GM13976 (cell line): ENCODE results near the gene PACSIN3.

Source experiments
- DNase-seq: peaks from one replicate; pipeline ENCODE4 v3.0.0; 2012; ENCODE audit warnings: low spot score
- in situ Hi-C: fragments of 300-500 bp; cut with MboI; formaldehyde crosslinking; loops from one replicate; pipeline ENCODE4 v1.12.0; 2022; ENCODE audit warnings: low sequenced_read_pairs, mixed read lengths, inconsistent platforms; ENCODE audit not compliant: unreplicated experiment
- TF ChIP-seq, protein P1 (sequence below): IDR thresholded peaks from 2 replicates; pipeline ENCODE4 v1.5.1; 2012; ENCODE audit warnings: borderline replicate concordance, mild to moderate bottlenecking; ENCODE audit not compliant: insufficient read depth; ENCODE audit errors: extremely low read depth, missing control alignments, control extremely low read depth

The PACSIN3 gene

DNA sequence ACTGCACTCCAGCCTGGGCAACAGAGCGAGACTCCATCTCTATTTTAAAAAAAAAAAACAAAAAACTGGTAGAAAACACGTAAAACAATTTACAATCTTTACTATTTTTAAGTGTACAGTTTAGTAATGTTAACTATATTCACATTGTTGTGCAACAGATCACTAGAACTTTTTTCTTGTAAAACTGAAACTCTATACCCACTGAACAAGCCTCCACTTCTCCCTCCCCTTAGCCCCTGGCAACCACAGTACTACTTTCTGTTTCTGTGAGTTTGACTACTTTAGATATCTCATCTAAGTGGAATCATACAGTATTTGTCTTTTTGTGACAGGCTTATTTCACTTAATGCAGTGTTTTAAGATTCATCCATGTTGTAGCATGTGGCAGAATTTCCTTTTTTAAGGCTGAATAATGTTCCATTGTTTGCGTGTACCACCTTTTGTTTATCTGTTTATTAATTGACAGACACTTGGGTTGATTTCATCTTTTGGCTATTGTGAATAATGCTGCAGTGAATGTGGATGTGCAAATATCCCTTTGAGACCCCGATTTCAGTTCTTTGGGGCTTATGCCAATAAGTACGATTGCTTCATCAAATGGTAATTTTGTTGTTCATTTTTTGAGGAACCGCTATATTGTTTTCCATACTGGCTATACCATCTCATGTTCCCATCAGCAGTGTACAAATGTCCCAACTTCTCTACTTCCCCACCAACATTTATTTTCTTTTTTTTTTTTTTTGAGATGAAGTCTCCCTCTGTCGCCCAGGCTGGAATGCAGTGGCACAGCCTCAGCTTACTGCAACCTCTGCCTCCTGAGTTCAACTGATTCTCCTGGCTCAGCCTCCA is 39.5 kb upstream of the PACSIN3 start:
- in situ Hi-C loops: no loop called here
- DNase-seq: no peak
- TF ChIP-seq, protein P1, sequence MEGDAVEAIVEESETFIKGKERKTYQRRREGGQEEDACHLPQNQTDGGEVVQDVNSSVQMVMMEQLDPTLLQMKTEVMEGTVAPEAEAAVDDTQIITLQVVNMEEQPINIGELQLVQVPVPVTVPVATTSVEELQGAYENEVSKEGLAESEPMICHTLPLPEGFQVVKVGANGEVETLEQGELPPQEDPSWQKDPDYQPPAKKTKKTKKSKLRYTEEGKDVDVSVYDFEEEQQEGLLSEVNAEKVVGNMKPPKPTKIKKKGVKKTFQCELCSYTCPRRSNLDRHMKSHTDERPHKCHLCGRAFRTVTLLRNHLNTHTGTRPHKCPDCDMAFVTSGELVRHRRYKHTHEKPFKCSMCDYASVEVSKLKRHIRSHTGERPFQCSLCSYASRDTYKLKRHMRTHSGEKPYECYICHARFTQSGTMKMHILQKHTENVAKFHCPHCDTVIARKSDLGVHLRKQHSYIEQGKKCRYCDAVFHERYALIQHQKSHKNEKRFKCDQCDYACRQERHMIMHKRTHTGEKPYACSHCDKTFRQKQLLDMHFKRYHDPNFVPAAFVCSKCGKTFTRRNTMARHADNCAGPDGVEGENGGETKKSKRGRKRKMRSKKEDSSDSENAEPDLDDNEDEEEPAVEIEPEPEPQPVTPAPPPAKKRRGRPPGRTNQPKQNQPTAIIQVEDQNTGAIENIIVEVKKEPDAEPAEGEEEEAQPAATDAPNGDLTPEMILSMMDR: no peak

DNA sequence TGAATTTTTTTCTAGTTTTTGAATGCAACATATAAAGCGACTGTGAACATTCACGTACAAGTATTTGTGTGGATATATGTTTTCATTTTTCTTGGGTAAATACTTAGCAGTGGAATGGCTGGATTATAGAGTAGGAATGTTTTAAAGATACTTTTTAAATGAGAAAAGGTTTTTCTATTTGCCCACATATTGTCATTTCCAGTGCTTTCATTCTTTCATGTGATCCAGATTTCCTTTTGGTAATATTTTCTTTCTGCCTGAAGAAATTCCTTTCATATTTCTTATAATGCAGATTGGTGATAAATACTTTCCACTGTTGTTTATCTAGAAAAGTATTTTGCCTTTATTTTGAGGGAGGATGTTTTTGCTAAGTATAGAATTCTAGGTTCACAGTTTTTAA is 36.5 kb upstream of the PACSIN3 start:
- in situ Hi-C loops: no loop called here
- TF ChIP-seq, protein P1: no peak
- no peak for DNase-seq

DNA sequence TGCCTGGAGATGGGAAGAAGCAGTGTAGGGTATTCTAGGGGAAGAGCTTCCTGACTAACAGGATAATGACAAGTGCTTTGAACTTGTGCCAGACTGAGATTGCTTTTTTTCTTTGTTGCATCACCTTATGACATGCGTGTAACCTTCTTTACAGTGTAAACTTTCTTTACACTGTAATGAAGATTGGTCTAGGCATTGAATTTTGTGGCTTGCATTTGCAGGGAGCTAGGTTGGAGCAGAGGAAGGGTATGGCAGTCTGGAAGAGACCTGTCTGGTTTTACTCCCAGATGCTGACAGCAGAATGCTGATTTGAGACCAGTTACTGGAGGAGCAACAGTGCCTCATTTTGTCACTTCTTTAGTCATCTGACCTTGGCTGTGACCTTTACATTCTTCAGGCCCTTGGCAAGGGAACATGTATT is 34.2 kb upstream of the PACSIN3 start:
- in situ Hi-C loops: no loop called here
- TF ChIP-seq, protein P1: no peak
- no peak for DNase-seq

DNA sequence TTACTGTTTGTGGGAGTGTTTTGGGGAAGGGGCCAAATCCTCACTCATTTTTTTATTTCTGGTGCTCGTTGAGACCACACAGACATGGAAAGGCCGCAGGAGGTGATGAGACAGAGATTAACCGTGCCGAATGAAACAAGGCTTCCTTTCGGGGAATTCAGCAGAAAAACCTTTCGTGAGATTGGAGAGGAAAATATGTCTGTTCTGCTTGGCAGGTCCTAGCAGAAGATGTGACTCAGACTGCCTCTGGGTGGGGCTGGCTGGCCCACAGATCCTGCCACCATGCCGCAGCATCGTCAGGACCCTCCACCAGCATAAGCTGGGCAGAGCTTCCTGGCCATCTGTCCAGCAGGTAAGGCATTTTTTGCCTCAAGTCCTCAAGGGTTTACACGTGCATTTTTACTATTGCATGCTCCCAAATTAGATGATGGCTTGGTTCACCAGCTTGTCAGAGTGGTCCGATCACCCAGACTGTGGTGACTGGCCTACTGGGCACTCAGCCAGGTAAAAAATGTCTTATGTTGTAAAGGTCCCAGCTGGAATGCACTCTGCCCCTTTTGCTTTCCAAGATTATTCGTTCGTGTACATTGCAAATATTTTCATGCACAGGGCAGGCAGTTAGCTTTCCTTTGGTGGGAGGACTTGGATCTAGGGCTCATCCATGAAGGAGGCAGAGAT is 30.0 kb upstream of the PACSIN3 start:
- in situ Hi-C loops: no loop called here
- TF ChIP-seq, protein P1: no peak
- DNase-seq: peak; percentile 60

DNA sequence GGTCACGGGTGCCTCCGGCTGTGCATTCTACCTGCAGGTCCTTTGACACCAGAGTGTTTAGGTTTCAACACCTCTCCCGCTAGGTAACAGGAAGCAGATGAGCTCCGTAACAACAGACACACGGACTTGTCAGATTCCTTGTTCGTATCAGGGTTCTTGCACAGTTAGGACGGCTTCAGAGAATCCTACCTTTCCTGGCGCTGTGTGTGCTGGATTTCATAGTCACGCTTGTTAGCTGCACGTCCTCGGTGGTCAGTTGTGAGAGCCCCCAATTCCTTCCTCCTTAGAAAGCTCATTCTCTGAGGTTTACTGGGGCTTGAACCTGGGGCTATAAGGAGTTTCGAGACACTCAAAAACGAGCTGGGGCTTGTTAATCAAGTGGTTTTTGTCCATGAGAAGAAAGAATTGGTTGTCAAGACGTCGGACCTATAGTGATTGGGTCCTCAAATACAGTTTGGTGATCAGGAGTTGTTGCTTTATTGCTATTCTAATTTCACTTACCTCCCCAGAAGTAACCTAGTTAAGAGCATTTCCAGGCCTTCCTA is 29.2 kb upstream of the PACSIN3 start:
- in situ Hi-C loops: no loop called here
- TF ChIP-seq, protein P1: no peak
- DNase-seq: peak; percentile 20

DNA sequence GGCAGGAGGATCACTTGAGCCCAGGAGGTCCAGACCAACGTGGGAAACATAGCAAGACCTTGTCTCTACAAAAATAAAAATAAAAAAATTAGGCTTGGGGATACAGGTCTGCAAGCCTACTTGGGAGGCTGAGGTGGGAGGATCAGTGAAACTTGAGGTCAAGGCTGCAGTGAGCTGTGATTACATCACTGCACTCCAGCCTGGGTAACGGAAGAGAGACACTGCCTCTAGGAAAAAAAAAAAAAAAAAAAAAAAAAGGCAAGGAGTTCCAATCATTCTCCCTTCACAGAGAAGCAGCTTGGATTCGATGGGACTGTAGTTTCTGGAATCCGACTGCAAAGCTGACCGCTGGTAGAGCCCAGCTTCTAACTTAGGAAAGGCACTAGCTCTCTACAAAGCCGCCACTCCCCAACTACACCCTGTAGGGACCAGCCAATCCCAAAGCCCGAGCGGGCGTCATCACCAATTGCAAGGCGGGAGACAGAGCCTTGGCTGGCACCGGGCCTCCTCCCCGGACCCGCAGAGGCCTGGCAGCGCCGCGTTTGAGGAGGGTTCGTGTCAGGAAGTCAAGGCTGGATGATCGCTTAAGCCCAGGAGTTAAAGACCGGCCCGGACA is 27.8 kb upstream of the PACSIN3 start:
- peak; percentile 81 for DNase-seq
- in situ Hi-C loops: no loop called here
- TF ChIP-seq, protein P1: no peak
